DOHH2 (cell line): Measurements from ENCODE around the gene TSKU.

Source experiments
- H3F3A ChIP-seq: fragments of 200-600 bp; sonication (generic), shearing (Covaris generic); 2 replicates; pipeline ENCODE4 v1.6.0; 2016; ENCODE audit warnings: antibody characterized with exemption, mild to moderate bottlenecking; ENCODE audit not compliant: control insufficient read depth, insufficient read depth
- H3K27ac ChIP-seq: fragments of 200-600 bp; sonication (generic); 2 replicates; pipeline ENCODE4 v1.5.1; 2014; ENCODE audit warnings: low read depth, mild to moderate bottlenecking, low read length, moderate library complexity
- H3K27me3 ChIP-seq: fragments of 200-600 bp; sonication (generic); 2 replicates; pipeline ENCODE4 v1.6.1; 2014; ENCODE audit warnings: mild to moderate bottlenecking, low read length, mixed read lengths; ENCODE audit not compliant: control insufficient read depth
- H3K36me3 ChIP-seq: fragments of 200-600 bp; sonication (generic); 2 replicates; pipeline ENCODE4 v1.6.1; 2014; ENCODE audit warnings: mild to moderate bottlenecking, low read length, moderate library complexity, mixed read lengths; ENCODE audit not compliant: control insufficient read depth
- H3K4me1 ChIP-seq: fragments of 200-600 bp; sonication (generic); 2 replicates; pipeline ENCODE4 v1.6.1; 2014; ENCODE audit warnings: mild to moderate bottlenecking, low read length, mixed read lengths; ENCODE audit not compliant: control insufficient read depth
- H3K4me2 ChIP-seq: fragments of 200-600 bp; sonication (generic); 2 replicates; pipeline ENCODE4 v1.6.0; 2014; ENCODE audit warnings: mild to moderate bottlenecking, low read length, moderate library complexity
- H3K4me3 ChIP-seq: fragments of 200-600 bp; sonication (generic); 2 replicates; pipeline ENCODE4 v1.5.1; 2014; ENCODE audit warnings: mild to moderate bottlenecking, low read length, mixed read lengths
- H3K79me2 ChIP-seq: fragments of 200-600 bp; sonication (generic); 2 replicates; pipeline ENCODE4 v1.6.1; 2014; ENCODE audit warnings: mild to moderate bottlenecking, low read length, mixed read lengths; ENCODE audit not compliant: control insufficient read depth
- H3K9me2 ChIP-seq: fragments of 200-600 bp; sonication (generic); replicated peaks from 2 replicates; pipeline ENCODE4 v1.6.1; 2014; ENCODE audit warnings: mild to moderate bottlenecking, low read length, mixed read lengths; ENCODE audit not compliant: control insufficient read depth
- H3K9me3 ChIP-seq: fragments of 200-600 bp; sonication (generic); 2 replicates; pipeline ENCODE4 v1.6.1; 2014; ENCODE audit warnings: antibody characterized with exemption, low read length, mixed read lengths; ENCODE audit not compliant: control insufficient read depth, insufficient read depth
- H4K20me1 ChIP-seq: fragments of 200-600 bp; sonication (generic); 2 replicates; pipeline ENCODE4 v1.6.0; 2014; ENCODE audit warnings: low read depth, mild to moderate bottlenecking, antibody characterized with exemption, low read length, moderate library complexity; ENCODE audit not compliant: control insufficient read depth, insufficient read depth
- EZH2phosphoT487 ChIP-seq: fragments of 200-600 bp; sonication (generic); IDR thresholded peaks from 2 replicates; pipeline ENCODE4 v1.6.1; 2017; ENCODE audit warnings: borderline replicate concordance, mild to moderate bottlenecking, antibody characterized with exemption, low read length, moderate library complexity, mixed read lengths
- TF ChIP-seq, protein P1 (sequence below): fragments of 200-600 bp; sonication (generic); IDR thresholded peaks from one replicate; pipeline ENCODE4 v1.5.1; 2014; ENCODE audit warnings: antibody characterized with exemption, mild to moderate bottlenecking, low read depth, low read length; ENCODE audit not compliant: poor library complexity, severe bottlenecking

Gene TSKU

DNA sequence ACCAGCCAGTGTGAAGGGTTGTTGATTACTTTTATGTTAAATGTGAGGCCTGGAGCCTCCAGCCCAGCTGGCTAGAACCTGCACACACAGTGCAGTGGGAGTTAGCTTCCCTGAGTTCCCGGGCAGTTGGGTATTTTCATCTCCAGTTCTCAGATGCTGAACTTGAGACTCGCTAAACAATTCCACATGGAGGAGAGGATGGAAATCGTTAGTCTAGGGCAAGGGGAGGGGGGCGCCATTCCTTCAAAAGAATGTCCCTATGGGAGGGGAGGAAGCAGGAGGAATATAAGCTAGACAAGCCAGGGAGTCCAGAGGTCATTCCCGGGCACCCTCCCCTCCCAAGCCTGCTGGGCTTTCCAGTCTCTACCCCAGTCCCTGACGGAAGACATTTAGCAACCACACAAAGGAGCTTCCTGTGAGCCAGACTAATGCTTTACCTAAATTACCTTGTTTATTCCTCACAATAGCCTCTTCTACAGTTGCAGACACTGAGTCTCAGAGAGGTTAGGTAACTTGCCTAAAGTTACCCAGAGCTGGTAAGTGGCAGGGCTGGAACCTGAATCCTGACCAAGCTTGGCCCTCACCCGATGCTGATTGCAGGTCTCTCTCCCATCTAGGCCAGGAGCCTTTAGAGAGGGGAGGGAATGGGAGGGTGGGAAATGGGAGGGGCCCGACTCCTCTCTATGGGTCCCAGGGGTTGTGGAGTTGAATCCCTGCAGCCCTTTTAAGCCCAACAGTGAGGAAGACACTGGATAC lies 1.9 kb upstream of the TSKU start:
- peaks cover 26% of the 10 kb centered on the region for H3K27me3 ChIP-seq
- no peak overlapping the region for H3K4me3 ChIP-seq
- TF ChIP-seq, protein P1, sequence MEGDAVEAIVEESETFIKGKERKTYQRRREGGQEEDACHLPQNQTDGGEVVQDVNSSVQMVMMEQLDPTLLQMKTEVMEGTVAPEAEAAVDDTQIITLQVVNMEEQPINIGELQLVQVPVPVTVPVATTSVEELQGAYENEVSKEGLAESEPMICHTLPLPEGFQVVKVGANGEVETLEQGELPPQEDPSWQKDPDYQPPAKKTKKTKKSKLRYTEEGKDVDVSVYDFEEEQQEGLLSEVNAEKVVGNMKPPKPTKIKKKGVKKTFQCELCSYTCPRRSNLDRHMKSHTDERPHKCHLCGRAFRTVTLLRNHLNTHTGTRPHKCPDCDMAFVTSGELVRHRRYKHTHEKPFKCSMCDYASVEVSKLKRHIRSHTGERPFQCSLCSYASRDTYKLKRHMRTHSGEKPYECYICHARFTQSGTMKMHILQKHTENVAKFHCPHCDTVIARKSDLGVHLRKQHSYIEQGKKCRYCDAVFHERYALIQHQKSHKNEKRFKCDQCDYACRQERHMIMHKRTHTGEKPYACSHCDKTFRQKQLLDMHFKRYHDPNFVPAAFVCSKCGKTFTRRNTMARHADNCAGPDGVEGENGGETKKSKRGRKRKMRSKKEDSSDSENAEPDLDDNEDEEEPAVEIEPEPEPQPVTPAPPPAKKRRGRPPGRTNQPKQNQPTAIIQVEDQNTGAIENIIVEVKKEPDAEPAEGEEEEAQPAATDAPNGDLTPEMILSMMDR: no peak
- no peak for TF ChIP-seq EZH2phosphoT487
- no peaks in the 10 kb centered on the region for H3K36me3 ChIP-seq
- no peak overlapping the region for H3K27ac ChIP-seq
- no peaks in the 10 kb centered on the region for H4K20me1 ChIP-seq
- H3K79me2 ChIP-seq: no peaks in the 10 kb centered on the region
- no peaks in the 10 kb centered on the region for H3K9me2 ChIP-seq
- no peak overlapping the region for H3K4me2 ChIP-seq
- no peaks in the 10 kb centered on the region for H3K9me3 ChIP-seq
- H3K4me1 ChIP-seq: 0 out of 2 replicates have a peak, but pooled peaks cover 8% of the 10 kb centered on the region
- no peaks in the 10 kb centered on the region for H3F3A ChIP-seq

DNA sequence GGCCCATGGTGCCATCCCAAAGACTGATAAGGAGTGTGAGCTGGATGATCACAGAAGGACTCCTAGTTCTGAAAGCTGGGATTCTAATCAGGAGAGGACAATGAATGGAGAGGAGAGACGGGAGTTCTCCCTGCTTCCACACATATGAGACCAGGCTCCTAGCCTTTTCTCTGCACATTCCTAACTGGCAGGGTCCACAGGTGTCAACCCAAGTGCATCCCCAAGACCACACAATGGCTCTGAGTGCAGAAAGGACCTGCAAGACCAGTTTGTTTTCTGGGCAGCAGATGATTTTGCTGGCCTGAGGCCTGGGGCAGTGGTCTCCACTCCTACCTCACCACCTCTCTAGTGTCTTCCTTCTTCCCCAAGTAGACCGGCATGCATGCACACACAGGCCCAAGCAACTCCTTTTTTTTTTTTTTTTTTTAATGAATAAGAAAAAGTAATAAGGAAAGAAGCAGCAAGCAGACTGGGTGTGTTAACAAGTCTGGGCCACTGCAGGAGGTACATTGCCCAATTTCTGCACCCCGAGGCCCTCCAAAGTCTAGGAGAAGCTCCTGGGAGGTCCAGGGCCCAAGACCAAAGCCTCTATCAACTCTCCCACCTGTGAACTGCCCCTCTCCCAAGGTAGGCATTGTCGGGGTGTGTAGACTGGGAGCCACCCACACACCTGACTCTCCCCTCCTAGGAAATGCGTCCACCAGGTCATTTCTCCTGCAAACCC lies 1.2 kb upstream of the TSKU start:
- Histone ChIP-seq H4K20me1 (no peaks in the 10 kb centered on the region), H3K27me3 (peaks cover 26% of the 10 kb centered on the region), H3K79me2 (no peaks in the 10 kb centered on the region), H3K27ac (no peak overlapping the region), H3K4me1 (0 out of 2 replicates have a peak, but pooled peaks cover 8% of the 10 kb centered on the region), H3F3A (no peaks in the 10 kb centered on the region), H3K36me3 (no peaks in the 10 kb centered on the region), H3K9me2 (no peaks in the 10 kb centered on the region), H3K4me2 (peak overlapping the region; percentile 58), H3K4me3 (peak overlapping the region; percentile 73), H3K9me3 (no peaks in the 10 kb centered on the region)
- TF ChIP-seq, protein P1: no peak
- no peak for TF ChIP-seq EZH2phosphoT487

DNA sequence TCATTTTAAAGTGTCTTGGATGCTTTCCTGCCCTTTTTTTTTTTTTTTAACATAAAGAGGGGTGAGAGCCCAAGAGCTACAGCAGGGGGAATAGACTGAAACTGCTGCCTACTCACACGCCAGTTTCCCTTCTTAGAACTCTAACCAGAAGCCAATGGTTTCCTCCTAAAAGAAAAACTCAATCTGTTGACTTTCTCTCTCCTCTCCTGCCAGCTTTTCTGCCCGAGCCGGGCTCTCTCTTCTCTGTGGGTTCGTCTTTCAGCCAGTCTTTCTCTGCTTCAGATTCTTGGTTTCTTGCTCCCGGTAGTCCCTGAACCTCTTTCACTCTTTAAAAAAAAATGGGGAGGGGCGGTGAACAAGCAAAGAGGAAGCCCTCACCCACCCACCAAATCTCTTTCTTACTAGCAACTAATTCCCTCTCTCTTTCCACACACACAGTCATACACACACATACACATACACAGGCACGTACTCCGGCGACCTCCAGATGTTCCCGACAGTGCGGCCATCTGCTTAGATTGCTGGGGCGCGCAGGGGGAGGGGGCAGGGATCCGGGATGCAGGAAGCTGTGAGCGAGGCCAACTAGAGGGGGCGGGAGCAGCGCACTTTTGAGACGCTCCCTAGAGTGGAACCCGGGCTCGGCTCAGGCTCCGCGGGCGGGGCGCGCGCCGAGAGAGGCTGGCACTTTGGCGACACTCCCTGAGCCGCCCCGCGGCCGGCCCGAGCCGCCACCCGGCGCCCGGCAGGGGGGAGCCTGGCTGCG lies 444 bp upstream of the TSKU start:
- Histone ChIP-seq H3K4me3 (peak overlapping the region; percentile 73), H3K9me2 (no peaks in the 10 kb centered on the region), H3K27me3 (peaks cover 21% of the 10 kb centered on the region), H3K4me1 (0 out of 2 replicates have a peak, but pooled peaks cover 8% of the 10 kb centered on the region), H3K79me2 (no peaks in the 10 kb centered on the region), H3K9me3 (no peaks in the 10 kb centered on the region), H3K4me2 (peak overlapping the region; percentile 75), H4K20me1 (no peaks in the 10 kb centered on the region), H3K27ac (no peak overlapping the region), H3F3A (no peaks in the 10 kb centered on the region), H3K36me3 (no peaks in the 10 kb centered on the region)
- TF ChIP-seq, protein P1: no peak
- TF ChIP-seq EZH2phosphoT487: no peak
